Measurements from ENCODE around the gene VEZT.

- no peak for TF ChIP-seq CTCF (IDR thresholded peaks at IDR 0.05)
- no peak for TF ChIP-seq EP300 (IDR thresholded peaks at IDR 0.05)
- no peak for TF ChIP-seq POLR2A (IDR thresholded peaks at IDR 0.05)
These were observed 13.6 kb downstream of the VEZT start for GRCh38 chr12:95231190-95231589.
